Hematopoietic multipotent progenitor cell treated with erythropoietin and hydrocortisone succinate and interleukin-3 and kit ligand, for 4 days (in vitro differentiated cells): ENCODE data around the gene CCDC12.

ENCODE experiments used
- DNase-seq: peaks from one replicate; pipeline ENCODE4 v3.0.0-alpha.2; 2015

Gene CCDC12

DNA sequence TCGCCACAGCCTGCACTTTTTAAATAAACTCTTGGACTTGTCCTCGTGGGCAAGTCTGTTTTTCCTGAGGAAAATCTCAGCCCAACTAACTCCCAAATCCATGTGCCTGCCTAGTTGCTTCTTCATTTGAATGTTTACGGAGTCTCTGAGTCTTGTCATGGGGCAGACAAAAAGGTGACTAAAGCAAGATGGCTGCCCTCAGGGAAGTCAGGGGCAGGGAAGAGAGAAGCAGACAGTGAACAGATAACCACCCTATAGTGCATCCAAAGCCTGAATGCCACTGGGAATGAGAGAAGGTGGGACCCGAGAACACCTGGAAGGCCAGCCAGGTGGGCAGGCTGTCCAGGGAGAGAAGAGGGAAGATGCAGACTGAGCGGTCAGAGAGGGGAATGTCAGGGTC lies 21.4 kb downstream of the CCDC12 start:
- no peak for DNase-seq

DNA sequence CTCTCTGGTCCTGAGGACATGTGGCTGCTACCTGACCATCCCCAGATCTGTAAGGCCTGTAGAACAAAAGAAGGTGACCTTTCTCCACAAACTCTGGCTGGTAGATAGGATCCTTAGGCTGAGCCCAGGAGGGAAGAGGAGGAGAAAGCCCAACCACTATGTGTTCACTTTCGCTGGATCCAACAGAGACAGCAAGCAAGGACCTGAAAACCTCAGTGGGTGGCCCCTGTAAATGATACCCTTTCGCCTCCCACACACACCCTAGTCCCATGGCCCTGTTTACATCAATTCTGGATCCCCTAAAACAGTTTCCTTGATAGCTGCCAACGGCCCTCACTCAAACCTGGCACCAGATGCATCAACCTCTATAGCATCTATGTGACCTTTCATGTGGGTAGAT lies 22.4 kb downstream of the CCDC12 start:
- DNase-seq: no peak

DNA sequence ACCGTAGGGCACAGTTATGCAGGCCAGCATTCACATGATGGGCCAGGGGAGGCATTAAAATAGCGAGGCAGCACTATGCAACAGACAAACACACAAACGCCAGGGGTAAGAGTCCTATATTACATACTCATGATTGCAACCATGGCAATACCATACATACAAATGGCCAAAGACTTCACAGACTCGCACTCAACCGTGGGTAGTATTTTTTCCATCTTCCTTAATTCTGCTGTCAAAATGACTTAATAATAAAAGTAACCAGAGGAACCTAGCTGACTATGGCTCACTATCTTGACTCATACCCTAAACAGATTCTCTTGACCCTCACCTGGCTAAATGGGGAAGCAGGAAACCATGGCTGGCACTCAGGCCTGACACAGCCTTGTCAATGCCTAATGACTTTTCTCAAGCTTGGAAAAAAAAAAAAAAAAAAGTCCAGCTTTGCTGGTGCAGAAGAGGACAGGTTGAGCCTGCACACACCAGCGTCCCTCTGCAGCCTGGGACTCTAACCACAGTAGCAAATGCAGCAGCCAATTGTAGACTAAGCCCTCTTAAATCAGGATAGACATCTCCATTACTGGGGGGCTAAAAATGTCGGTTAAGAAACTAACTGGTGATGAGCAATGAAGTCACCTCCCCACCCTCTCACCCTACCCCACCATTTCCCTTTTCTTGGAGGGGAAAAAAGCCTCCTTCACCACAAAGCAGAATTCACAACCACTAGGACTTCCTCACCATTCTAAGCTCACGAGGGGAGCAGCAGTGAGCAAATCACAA lies 23.1 kb downstream of the CCDC12 start:
- peak; percentile 86 for DNase-seq

DNA sequence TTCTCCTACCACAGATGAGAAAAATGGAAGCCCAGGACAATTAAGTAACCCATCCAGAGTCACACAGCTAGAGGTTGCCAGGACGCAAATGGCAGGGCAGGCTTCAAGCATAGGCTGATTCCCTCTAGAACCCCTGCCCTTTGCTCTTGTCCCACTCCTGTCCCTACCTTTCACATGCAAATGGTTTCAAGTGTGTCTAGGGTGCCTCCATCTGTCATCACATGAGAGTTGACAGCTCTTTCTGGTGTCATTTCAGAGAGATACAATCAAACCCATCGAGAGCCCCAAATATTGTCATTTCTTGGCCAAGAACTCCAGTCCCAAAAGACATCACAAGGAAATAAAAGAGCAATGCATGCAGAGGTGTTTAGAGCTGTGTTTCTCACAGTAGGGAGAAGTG lies 23.7 kb downstream of the CCDC12 start:
- no peak for DNase-seq

DNA sequence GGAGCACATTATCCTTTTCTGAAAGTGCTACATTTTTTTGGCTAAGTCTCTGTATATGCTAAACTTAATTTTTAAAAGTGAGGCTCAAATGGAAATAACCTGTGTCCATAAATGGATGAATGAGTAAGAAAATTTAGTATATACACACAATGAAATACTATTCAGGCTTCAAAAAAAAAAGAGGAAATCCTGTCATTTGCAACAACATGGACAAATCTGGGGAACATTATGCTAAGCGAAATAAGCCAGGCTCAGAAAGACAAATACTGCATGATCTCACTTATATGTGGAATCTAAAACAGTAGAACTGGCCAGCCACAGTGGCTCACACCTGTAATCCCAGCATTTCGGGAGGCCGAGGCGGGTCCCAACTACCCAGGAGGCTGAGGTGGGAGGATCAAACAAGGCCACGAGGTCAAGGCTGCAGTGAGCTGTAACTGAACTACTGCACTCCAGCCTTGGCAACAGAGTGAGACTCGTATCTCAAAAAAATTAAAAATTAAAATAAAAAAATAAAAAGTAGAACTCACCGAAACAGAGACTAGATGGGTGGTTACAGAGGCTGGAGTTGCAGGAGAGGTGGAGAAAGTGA lies 25.8 kb downstream of the CCDC12 start:
- DNase-seq: no peak

DNA sequence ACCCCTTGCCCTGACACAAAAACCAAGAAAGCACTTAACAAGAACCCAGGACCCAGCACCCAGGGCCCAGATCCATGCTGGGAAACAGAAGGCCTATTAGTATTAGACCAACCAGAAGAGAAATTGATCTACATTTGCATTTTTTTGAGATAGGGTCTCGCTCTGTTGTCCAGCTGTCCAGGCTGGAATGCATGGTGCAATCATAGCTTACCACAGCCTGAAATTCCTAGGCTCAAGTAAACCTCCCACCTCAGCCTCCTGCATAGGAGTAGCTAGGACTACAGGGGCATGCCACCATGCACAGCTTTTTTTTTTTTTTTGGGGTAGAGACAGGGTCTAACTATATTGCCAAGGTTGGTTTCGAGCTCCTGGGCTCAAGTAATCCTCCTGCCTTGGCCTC lies 26.4 kb downstream of the CCDC12 start:
- no peak for DNase-seq

DNA sequence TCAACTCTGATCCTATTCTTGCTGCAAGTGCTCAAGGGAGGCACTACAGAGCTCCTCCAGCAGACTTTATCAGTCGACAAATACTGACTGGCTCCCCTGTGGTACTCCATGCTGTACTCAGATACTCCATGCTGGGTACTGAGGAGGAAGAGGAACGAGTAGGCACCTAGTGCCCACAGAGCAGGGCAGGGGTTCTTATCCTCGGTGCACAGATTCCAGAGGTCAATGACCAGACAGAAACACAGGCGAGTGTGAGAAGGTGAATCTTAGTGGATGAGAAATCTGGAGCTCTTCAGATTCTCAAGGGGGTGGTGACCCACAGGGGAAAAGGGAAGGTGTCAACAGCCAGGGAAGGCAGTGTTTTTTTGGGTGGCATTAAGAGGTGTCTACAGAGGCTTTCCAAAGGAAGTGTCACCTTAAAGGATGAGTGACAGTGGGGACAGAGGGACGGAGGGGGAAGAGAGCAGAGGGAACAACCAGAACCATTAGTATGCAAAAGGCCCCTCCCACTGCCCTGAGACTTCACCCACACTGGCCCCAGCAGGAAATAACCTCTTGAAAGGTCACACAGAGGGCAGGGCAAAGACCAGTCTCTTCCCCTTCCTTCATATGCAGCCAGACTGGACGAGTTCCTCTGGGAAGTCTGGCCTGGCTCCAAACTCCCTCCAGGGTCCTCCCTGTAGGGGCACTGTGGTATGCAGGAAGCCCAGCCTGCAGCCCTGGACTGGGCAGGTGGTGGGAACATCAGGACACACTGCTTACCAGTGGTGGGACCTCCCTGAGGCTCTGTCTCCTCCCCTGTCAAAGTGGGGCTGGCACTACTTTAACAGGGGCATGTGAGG lies 27.5 kb downstream of the CCDC12 start:
- DNase-seq: peak; percentile 41

DNA sequence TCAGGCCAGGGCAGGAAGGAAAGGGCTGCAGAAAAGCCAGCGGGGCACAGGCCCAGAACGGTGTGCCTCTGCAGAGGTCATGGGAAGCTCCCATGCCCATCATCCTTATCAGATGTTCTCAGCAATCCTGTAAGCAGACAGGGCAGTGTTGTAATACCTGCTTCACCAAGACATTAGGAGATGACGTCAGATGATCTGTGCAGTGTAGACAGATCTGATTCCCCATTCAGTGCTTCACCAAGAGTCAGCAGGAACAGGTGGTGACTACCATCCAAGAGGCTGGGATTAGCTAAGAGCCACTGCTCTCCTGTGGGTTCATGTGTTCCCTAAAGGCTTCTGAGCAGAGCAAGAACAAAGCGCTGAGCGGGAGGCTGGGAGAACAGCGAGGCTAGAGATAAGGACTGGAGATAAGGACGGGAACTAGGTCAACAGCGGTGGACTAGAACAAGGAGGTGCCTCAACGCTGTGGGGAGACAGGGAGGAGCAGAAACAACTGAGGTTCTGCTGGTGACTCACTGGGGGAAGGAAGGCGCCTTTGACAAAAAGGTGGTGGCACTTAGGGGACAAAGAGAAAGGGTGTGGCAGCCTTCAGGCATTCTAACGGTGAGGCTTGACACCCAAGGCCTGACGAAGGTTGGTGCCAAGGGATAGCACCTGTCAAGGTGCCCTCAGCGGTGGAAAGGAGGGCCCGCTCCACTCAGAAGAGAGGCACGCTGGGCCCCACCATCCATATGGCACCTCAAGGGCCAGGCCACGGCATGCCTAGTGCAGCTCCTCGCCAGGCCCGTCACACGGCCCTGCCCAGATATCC lies 28.4 kb downstream of the CCDC12 start:
- DNase-seq: peak; percentile 85

DNA sequence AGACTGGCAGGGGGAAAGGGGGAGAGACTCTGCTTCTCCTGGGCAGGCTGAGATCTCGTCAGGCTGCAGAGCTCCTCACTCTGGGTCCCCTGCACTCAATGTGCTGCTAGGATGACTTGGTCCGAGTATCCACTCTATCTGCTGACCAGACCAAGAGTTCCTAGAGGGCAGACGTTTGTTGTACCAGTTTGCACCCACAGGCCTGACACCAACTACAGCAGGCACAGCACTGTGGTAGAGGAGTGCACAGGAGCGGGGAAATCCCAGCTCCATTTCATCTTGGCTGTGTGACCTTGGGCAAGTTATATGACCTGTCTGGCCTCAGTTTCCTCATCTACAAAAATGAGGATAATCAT lies 29.0 kb downstream of the CCDC12 start:
- no peak for DNase-seq

DNA sequence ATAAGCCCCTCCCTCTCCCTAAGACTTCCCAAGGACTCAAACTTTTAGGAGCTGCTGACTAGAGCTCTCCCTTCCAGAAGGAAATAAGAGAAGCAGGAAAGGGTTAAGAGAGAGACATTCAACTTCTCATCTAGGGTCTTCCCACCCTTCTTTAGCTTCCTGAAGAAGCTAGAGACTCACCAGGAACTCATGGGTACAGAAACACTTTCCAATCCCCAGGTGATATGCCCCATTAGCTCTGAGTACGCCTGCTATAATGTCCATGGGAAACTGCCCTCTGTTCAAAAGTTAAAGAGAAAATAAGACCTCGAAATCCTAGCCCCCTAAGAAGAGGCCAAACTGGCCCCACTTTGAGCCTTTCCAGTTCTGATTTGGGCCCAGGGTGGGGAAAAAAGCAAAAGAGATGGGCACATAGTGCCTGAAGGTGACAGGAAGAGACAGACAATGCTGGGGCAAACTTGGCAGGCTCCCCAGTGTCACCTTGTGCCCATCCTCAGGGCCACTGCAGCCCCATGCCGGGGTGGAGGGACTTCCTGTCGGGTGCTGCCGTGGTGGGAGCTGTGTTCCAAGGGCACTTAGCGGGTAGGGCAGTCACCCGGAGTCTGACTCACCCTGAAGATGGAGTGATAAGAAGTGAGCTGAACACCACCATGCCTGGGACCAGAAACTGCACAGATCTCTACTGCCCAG lies 29.5 kb downstream of the CCDC12 start:
- DNase-seq: peak; percentile 94

DNA sequence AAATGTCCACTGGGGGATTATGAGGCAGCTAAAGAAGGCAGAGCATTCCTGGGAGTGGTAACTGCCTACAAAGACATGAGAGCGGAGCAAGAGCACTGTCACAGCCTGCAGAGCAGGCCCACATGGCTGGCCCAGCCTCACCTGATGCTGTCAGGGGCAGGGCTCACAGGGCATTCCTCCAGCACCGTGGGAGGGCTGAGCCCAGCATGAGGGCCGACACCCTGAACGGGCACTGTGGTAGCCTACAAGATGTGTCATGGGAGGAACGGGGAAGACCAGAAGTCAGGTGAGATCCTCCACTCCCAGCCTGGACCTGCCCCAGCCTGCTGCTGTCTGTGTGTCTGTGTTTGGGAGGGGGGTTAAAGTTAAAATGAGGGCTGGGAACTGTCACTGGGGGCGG lies 30.1 kb downstream of the CCDC12 start:
- no peak for DNase-seq

DNA sequence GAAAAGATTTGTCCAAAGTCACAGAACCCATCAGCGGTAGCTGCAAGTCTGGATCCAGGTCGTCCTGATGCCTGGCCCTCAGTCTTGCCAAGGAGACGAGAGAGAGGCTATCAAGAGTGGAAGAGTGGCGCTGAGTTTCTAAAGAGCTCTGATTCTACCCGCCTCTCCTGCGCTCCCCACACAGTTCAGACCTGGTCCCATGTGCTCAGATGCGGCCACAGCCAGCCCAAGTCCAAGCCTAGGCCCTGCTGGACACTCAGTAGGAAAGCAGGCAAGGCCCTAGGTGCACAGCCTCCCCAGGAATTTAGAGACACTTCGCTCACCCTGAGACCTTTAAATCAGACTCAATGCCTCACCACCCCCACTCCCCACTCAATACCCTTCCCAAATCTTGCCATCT lies 32.4 kb downstream of the CCDC12 start:
- no peak for DNase-seq

DNA sequence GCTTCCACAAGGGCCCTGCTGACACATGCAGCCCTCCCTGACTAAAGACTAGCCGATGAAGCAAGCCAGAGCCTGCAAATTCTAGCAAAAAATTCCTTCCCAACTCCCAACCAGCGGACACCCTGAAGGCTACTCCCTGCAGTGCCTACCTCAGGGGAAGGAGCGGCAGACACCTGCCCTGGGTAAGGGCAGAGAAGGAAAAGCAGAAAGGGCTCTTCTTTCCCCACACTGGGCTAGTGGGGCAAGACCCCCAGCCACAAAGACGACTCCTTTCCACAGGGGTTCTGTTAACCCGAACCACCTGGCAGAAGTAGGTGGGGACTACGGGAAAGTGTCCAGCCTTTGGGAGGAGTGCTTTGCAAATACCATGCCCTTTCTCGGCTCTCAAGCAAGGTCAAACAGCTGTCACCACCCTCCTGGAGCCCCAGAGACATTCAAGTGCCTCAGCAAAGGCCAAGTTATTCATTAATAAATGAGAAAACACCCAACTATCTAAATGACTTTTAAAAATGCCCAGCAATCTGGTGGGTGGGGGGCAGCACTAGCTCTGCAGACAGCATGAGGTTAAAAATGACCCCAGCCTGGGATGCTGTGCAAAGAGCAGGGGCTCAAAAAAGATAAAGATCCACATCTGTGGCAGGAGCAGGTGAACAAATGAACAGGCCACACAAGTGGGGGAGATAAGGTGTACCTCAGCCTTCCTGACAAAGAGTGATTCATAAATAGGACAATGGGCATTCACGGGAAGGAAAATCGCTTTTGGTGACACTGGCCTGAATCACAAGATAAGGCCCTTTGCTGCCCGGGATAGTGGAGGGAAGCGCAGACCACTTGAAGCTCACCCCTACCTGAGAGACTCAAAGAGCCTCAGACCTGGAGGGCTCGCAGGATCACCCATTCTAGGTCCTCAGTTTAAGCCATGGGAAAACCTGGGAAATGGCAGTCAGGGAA lies 33.0 kb downstream of the CCDC12 start:
- no peak for DNase-seq

DNA sequence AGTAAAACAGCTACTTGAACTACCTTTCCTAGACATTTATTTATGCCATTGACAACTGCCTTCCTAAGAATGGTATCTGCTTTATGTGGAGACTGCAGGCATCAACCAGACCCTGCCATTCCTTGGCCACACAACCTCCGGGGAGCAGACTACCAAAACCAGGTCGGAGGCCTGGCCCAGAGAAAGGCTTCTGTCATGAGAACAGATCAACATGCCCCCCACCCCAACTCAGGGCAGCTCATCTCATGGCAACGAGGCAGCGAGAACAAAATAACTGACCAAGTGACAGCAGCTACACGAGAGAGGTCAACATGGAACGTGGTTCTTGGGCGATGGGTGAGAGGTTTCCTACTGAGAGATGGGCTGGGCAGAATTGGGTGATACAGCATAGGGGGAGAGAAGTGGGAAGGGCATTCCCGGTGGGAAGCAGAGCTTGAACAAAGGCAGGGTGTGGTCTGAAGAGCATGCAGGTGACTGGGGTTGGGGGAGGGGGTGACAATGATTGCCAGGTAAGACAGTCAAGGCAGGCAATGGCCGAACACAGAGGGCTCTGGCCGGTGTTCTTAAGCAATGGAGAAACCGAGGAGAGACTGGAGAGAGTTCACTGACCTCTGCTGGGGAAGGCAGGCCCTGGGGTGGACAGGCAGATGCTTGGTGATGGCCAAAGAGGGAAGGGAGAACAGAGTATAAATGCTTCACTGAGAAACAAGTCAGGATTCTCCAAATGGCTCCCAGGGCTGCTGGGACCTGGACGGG lies 33.9 kb downstream of the CCDC12 start:
- no peak for DNase-seq

DNA sequence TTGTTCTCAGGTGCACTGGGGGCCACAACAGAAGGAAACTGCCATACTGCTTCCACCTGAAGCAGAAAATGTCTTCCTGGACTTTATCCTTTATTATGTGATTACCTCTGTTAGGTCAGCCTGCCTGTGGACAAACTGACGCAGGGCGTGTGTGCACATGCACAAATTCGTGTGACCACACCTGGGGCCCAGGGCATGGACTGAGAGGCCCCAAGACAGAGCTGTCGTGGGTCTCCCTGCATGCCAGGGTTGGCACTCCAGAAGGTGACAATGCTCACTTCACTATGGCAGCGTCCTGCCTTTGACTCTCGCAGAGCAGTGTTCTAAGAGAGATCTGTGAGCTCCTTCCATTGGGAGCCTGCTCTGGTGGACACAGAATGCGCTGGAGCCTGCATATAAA lies 34.5 kb downstream of the CCDC12 start:
- no peak for DNase-seq

DNA sequence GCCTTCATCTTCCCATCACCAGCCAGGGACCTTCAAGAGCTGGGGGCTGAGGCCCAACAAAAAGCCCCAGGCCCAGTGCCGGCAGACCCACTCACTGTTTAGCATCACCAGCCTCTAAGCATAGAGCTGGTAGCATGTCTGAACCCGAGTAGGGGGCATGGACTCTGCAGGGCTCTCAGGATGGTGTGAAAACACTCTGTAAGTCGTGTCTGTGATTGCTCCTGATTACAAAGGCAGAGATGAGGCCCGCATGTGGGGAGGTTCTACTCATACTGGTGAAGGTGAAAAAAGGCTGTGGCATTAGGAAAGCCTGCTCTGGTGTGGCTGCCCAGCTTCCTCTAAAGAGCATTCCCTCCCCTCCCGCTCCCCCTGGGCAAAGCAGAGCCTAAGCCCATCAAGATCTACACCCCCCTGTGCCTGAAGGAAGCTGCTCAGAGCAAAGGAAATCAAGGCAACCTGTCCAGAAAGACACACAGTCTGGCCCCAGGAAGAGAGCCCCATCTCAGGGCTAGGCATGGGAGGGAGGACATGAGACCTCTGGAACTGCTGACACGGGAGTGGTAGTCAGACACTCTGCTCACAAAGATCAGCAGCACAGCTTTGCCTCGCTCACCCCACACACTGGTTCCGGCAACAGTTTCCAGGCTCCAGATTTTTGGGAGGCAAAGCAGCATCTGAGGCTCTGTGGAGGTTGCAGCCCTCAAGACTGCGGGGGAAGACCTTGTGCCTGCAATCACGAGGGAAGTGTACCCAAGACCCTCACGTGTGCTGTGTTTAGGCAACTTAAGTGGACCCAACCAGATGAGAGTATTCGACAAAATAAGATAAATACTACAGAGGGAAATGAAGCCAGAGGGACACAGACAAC lies 36.7 kb downstream of the CCDC12 start:
- no peak for DNase-seq

DNA sequence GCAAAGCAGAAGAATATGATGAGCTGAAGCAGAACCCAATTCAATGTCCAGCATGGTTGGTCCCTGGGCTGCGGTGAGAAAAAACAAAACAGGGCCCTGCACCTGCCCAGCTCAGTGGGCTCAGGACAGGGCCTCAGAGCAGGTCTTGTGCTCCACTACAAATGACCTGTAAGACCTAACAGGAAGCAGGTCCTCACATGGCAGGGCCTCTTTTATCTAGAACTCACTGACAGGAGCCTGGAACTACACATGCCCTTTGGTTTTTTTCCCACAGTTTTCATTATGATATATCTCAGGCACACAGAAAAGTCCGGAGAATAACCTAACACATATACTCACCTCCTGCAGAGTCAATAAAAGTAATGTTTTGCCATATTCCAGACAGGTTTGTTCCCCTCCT lies 38.4 kb downstream of the CCDC12 start:
- DNase-seq: no peak

DNA sequence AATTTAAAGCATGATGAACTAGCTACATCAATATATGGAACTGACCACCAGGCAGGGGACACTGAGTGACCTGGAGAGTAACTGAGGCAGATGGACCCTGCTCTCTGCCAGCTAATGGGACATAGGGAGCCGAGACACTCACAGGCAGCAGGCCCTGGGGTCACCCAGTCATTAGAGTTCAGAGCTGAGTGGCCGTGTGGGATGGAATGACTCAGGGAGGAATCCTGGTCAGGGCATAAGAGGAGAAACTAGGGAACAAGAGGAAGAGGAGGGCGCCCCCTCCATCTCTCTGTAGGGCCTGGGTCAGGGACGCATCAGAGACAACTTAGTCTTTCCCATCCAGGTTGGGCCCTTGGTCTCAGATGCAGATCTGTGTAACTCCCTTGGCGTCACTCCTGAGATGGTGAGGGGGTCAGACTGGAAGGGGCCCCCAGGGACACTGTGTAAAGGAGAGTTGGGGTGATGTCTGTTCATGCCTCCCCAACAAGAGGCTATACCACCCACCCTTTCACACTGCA lies 39.8 kb downstream of the CCDC12 start:
- DNase-seq: no peak

DNA sequence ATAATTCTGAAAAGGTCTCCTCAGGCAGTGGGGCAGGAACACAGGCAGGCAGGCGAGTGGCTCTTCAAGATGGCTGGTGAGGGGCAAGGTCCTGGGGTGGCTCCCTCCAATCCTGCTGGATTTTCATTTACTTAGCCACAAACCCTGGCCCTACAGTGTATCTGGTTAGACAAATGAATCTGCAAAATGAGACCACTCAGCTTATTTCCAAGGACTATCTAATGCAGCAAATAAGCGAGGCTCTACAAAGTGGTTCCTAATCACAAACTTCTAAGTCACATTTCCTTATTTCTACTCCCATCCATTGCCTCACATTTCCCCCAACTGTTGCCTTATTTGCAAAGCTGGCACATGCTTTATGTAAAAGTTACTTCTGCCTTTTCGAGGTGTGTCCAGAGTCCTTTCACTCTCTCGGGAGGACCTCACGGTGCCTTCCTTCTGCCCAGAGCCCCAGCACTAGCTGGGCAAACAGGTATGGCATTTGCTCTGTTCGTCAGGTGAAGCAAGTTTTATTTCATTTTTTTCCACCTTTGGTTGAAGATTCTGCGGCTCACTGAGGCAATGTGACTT lies 40.5 kb downstream of the CCDC12 start:
- DNase-seq: peak; percentile 62
